Keratinocyte (primary cell): ENCODE data around the gene CLDND1.

Experiments used
- EZH2 ChIP-seq: IDR thresholded peaks from one replicate; pipeline ENCODE4 v1.6.1; 2012; ENCODE audit warnings: inconsistent platforms, mild to moderate bottlenecking, low read length, moderate library complexity
- TF ChIP-seq, protein P1 (sequence below), 3 experiments: IDR thresholded peaks in 1 of 3; conservative IDR thresholded peaks in 1 of 3; optimal IDR thresholded peaks in 1 of 3; 2 replicates in 2 of 3; 3 replicates in 1 of 3; pipeline versions ENCODE3 to v1.5.1; 2011; ENCODE audit warnings: low read length in 3 of 3, mild to moderate bottlenecking in 3 of 3, moderate library complexity in 2 of 3, control low read depth in 1 of 3, inconsistent platforms in 1 of 3; ENCODE audit not compliant: insufficient read depth in 2 of 3; ENCODE audit errors: extremely low read depth in 1 of 3

DNA sequence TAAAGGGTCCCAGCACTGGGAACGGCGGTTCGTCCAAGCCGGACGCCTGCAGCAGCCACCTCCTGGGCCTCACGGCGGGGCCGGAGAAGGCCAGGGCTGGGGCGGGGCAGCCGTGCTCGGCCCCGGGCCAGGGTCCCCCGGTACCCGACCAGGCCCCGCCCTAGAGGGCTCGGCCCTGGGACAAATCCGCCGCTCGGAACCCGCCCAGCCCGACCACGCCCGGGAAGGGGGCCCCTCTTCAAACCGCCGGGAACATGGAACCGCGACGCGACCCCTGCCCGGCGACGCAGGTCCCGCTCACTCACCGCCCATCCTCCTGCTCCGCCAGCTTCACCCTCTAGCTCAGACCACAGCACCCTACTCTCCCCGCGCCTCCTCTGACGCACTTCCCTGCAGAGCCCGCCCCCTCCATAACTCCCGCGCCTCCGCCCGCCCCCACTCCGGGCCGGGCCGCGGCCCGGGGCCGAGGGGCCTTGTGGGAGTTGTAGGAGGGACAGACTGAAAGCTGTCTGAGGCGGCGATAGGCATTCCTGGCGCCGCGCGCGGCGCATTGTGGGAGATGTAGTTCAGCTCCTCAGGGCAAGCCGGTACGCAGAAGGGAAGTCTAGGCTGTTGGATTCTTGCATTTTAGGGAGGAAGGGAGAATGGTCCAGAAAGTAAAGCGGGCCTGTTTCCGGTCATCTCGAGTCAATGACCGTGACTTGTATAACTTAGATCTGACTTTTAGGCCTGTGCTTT is at the start of gene CLDND1:
- TF ChIP-seq, protein P1, sequence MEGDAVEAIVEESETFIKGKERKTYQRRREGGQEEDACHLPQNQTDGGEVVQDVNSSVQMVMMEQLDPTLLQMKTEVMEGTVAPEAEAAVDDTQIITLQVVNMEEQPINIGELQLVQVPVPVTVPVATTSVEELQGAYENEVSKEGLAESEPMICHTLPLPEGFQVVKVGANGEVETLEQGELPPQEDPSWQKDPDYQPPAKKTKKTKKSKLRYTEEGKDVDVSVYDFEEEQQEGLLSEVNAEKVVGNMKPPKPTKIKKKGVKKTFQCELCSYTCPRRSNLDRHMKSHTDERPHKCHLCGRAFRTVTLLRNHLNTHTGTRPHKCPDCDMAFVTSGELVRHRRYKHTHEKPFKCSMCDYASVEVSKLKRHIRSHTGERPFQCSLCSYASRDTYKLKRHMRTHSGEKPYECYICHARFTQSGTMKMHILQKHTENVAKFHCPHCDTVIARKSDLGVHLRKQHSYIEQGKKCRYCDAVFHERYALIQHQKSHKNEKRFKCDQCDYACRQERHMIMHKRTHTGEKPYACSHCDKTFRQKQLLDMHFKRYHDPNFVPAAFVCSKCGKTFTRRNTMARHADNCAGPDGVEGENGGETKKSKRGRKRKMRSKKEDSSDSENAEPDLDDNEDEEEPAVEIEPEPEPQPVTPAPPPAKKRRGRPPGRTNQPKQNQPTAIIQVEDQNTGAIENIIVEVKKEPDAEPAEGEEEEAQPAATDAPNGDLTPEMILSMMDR (optimal IDR thresholded peaks at IDR 0.05 in 1 of 3, IDR thresholded peaks at IDR 0.05 in 1 of 3, conservative IDR thresholded peaks at IDR 0.05 in 1 of 3; ENCODE audit: extremely low read depth in 1 of 3, insufficient read depth in 2 of 3, low read length in 3 of 3) = no peak
- TF ChIP-seq EZH2 = no peak
